BJ (cell line): ENCODE measurements around the gene TUBGCP6. TPM values are rescaled to one million over a fixed set of nuclear protein-coding genes. Genes with fewer than 3 reads are reported as not detected.

Source experiments
- CTCF ChIA-PET: fragments of 350-600 bp; formaldehyde crosslinking; extraction: SDS; loops from one replicate; lab custom pipeline; 2021; ENCODE audit warnings: antibody characterized with exemption, inconsistent platforms; lab: Yijun Ruan, JAX
- POLR2A ChIA-PET: fragments of 300-600 bp; sonication (Branson Sonifier 250); formaldehyde crosslinking; extraction: SDS; loops from one replicate; lab custom pipeline; 2021; ENCODE audit warnings: antibody characterized with exemption; lab: Charles Lee
- DNase-seq: peaks from one replicate; pipeline ENCODE4 v3.0.0-alpha.2; 2011; ENCODE audit warnings: low read depth
- H3K27me3 ChIP-seq: 2 replicates; pipeline ENCODE4 v1.6.0; 2011; ENCODE audit warnings: low read length; ENCODE audit not compliant: control insufficient read depth, insufficient read depth
- H3K36me3 ChIP-seq: 2 replicates; pipeline ENCODE4 v1.5.1; 2011; ENCODE audit warnings: low read length; ENCODE audit not compliant: control insufficient read depth, insufficient read depth
- H3K4me3 ChIP-seq: 2 replicates; pipeline ENCODE4 v1.5.1; 2011; ENCODE audit warnings: low read depth, mild to moderate bottlenecking, control low read depth, low read length
- CTCF ChIP-seq: IDR thresholded peaks from 2 replicates; pipeline ENCODE4 v1.5.1; 2011; ENCODE audit warnings: low read depth, mild to moderate bottlenecking, control low read depth, inconsistent platforms, low read length, moderate library complexity; ENCODE audit not compliant: insufficient read depth
- polyA plus RNA-seq: library from polyadenylated mRNA; depleted of rRNA; stranded (reverse); fragments of >200 nt; gene quantifications from 2 replicates; pipeline ENCODE4 v1.2.3, GENCODE V29; 2011

The TUBGCP6 gene
- polyA plus RNA-seq, 1 experiment, result 17.5 TPM

GRCh38 chr22:50224071-50224470 is 20.8 kb downstream of the TUBGCP6 start:
- CTCF ChIA-PET, result interaction anchor here (1.1 to 1.4 kb wide), 3 partner anchors 8 to 17 kb away, joined by 3 to 5 read pairs (median 3); no protein-coding TSS in a partner anchor
- no peak for DNase-seq
- no peak for TF ChIP-seq CTCF
- POLR2A ChIA-PET, result no interaction called here
- no peak overlapping the region for H3K4me3 ChIP-seq
- H3K36me3 ChIP-seq, result peaks cover 44% of the 10 kb centered on the region
- no peaks in the 10 kb centered on the region for H3K27me3 ChIP-seq

GRCh38 chr22:50222508-50222907 is 22.3 kb downstream of the TUBGCP6 start:
- no peak for DNase-seq
- Histone ChIP-seq H3K27me3 (no peaks in the 10 kb centered on the region), H3K4me3 (no peak overlapping the region), H3K36me3 (peaks cover 57% of the 10 kb centered on the region)
- CTCF ChIA-PET, result interaction anchor here (1.0 to 1.3 kb wide), 2 partner anchors 12 to 16 kb away, joined by 3 to 4 read pairs; no protein-coding TSS in a partner anchor
- no peak for TF ChIP-seq CTCF
- POLR2A ChIA-PET, result no interaction called here

GRCh38 chr22:50221410-50222300 is 23.2 kb downstream of the TUBGCP6 start:
- ChIA-PET CTCF (interaction anchor here (1.0 to 2.0 kb wide), 3 partner anchors 11 to 17 kb away, joined by 3 to 6 read pairs (median 4); no protein-coding TSS in a partner anchor), POLR2A (interaction anchor here (0.6 kb wide), 2 partner anchors 10 to 11 kb away, joined by 4 read pairs; no protein-coding TSS in a partner anchor)
- no peak for TF ChIP-seq CTCF
- peaks cover 63% of the 10 kb centered on the region for H3K36me3 ChIP-seq
- no peaks in the 10 kb centered on the region for H3K27me3 ChIP-seq
- no peak for DNase-seq
- no peak overlapping the region for H3K4me3 ChIP-seq

GRCh38 chr22:50220603-50221409 is 24.0 kb downstream of the TUBGCP6 start:
- no peak for TF ChIP-seq CTCF
- Histone ChIP-seq H3K4me3 (no peak overlapping the region), H3K27me3 (no peaks in the 10 kb centered on the region), H3K36me3 (peaks cover 65% of the 10 kb centered on the region)
- ChIA-PET POLR2A (interaction anchor here (0.6 kb wide), 1 partner anchor 11 kb away, joined by 4 read pairs; no protein-coding TSS in a partner anchor), CTCF (interaction anchor here (1.2 to 2.0 kb wide), 2 partner anchors 12 to 17 kb away, joined by 4 to 6 read pairs; no protein-coding TSS in a partner anchor)
- no peak for DNase-seq
